RWPE1 (cell line): ENCODE results near the gene RERE.

ENCODE experiments used
- CTCF ChIA-PET: fragments of 350-600 bp; sonication (Branson Sonifier 250); formaldehyde crosslinking; extraction: SDS; loops from one replicate; lab custom pipeline; 2021; lab: Yijun Ruan, JAX
- POLR2A ChIA-PET: fragments of 400-600 bp; formaldehyde crosslinking; extraction: SDS; loops from one replicate; lab custom pipeline; 2020; ENCODE audit warnings: antibody characterized with exemption; ENCODE audit not compliant: low non-redundant PET; lab: Yijun Ruan, JAX
- DNase-seq: peaks from one replicate; pipeline ENCODE4 v3.0.0; 2012; ENCODE audit warnings: low spot score
- H3K27ac ChIP-seq: fragments of 450-650 bp; 2 replicates; pipeline ENCODE4 v1.5.1; 2017
- TF ChIP-seq, protein P1 (sequence below): fragments of 450-650 bp; conservative IDR thresholded peaks from 2 replicates; pipeline ENCODE4 v1.5.1; 2017; ENCODE audit warnings: low read depth, mild to moderate bottlenecking

RERE gene

DNA sequence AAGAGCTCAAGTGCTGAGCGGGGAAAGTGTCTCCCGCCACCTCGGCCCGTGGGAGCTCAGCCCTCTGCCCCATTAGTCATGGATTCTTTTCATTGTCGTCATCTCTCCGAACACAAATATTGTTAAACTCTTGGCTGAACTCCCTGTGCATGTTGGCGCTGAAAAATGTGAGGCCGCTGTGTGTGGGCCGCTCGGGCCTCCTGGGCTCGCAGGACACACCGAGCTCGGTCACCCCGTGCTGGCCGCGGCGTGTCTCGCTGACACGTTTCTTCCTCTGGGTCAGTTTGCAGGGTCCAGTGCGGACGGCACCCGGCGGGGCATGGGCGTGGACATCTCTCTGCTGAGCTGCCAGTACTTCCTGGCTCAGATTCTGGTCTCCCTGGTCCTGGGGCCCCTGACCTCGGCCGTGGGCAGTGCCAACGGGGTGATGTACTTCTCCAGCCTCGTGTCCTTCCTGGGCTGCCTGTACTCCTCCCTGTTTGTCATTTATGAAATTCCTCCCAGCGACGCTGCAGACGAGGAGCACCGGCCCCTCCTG is 473.9 kb downstream of the RERE start:
- ChIA-PET CTCF (interaction anchor here (0.6 to 1.4 kb wide), 6 partner anchors 14 to 369 kb away, joined by 3 to 5 read pairs (median 4); no protein-coding TSS in a partner anchor), POLR2A (interaction anchor here (1.0 kb wide), 1 partner anchor 384 kb away, joined by 3 read pairs; no protein-coding TSS in a partner anchor)
- peak overlapping the region; percentile 74 for H3K27ac ChIP-seq
- TF ChIP-seq, protein P1, sequence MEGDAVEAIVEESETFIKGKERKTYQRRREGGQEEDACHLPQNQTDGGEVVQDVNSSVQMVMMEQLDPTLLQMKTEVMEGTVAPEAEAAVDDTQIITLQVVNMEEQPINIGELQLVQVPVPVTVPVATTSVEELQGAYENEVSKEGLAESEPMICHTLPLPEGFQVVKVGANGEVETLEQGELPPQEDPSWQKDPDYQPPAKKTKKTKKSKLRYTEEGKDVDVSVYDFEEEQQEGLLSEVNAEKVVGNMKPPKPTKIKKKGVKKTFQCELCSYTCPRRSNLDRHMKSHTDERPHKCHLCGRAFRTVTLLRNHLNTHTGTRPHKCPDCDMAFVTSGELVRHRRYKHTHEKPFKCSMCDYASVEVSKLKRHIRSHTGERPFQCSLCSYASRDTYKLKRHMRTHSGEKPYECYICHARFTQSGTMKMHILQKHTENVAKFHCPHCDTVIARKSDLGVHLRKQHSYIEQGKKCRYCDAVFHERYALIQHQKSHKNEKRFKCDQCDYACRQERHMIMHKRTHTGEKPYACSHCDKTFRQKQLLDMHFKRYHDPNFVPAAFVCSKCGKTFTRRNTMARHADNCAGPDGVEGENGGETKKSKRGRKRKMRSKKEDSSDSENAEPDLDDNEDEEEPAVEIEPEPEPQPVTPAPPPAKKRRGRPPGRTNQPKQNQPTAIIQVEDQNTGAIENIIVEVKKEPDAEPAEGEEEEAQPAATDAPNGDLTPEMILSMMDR: no peak
- DNase-seq: peak; percentile 87

DNA sequence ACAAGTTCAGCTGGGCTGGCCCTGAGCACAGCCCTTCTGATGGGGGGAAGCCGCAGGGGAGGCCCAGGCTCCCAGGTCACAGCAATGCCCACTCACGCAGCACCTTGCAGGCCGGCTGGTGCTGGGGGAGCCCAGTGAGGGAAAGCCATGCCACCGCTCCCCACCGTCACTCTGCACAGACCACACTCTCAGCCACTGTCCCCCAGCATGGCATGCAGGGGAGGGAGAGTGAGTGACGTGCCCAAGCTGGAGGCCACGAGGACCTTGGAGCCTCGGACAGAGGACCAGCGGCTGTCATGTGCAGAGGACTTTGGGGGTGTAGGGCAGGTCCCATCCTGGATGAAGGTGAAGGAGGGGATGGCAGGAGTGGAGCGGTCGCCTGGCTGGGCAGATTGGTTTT is 474.4 kb downstream of the RERE start:
- TF ChIP-seq, protein P1: no peak
- H3K27ac ChIP-seq: peak overlapping the region; percentile 74
- CTCF ChIA-PET: interaction anchor here (0.6 to 1.4 kb wide), 5 partner anchors 14 to 367 kb away, joined by 3 to 7 read pairs (median 3); no protein-coding TSS in a partner anchor
- DNase-seq: no peak
- POLR2A ChIA-PET: interaction anchor here (1.0 kb wide), 1 partner anchor 384 kb away, joined by 3 read pairs; no protein-coding TSS in a partner anchor

DNA sequence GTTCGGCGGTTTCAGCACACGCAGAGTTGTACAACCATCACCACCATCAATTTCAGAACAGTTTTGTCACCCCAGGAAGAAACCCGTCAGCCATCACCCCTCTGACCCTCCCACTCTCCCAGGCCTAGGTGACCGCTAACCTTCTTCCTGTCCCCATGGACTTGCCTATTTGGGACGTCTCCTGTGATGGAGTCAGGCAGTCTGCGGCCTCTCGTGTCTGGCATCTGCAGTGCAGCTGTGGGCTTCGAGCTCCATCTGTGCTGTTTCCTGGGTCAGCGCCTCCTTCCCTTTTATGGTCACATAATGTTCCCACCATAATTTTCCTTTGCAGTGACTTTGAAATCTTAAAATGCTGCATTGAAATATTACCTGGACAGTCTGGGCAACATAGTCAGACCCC is 475.1 kb downstream of the RERE start:
- no peak for DNase-seq
- CTCF ChIA-PET: interaction anchor here (1.3 to 1.4 kb wide), 2 partner anchors 28 to 361 kb away, joined by 3 to 7 read pairs; no protein-coding TSS in a partner anchor
- POLR2A ChIA-PET: no interaction called here
- H3K27ac ChIP-seq: no peak overlapping the region
- TF ChIP-seq, protein P1: no peak

DNA sequence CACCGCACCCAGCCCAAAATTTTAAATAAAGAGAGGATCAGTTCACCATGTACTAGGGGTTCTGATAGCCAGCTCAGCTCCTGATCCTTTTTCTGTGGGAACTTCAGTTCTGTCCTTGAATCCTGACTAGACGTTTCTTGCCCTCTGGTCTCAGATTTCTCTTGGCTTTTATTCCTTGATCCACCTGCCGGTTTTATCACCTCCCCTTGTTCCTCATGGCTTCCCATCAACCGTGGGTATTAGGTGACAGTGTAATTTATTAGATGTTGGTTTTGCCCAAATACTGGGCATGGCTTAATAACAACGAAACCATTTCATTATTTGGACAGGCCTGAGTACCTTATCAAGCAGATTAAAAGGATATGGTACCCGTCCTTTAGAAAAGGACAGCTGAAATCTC is 477.0 kb downstream of the RERE start:
- DNase-seq: no peak
- CTCF ChIA-PET: interaction anchor here (0.5 kb wide), 1 partner anchor 72 kb away, joined by 3 read pairs; no protein-coding TSS in a partner anchor
- TF ChIP-seq, protein P1: no peak
- POLR2A ChIA-PET: interaction anchor here (0.7 kb wide), 1 partner anchor 9 kb away, joined by 4 read pairs; no protein-coding TSS in a partner anchor
- no peak overlapping the region for H3K27ac ChIP-seq

DNA sequence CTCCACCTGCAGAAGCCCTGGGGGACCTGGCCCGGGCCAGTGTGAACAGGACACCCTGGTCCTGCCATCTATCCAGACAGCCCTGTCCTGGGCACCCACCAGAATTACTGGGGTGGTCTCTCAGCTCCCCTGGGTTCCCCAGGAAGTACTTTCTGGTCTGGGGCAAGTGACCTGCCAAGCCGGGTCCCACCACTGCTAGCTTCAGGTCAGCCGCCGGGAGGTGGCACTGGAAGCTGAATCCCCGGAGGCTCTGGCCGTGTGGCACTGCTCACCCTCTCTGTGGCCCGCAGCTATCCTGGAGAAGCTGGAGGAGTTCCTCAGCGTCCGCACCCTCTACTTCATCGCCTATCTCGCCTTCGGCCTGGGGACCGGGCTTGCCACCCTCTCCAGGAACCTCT is 478.2 kb downstream of the RERE start:
- CTCF ChIA-PET: no interaction called here

DNA sequence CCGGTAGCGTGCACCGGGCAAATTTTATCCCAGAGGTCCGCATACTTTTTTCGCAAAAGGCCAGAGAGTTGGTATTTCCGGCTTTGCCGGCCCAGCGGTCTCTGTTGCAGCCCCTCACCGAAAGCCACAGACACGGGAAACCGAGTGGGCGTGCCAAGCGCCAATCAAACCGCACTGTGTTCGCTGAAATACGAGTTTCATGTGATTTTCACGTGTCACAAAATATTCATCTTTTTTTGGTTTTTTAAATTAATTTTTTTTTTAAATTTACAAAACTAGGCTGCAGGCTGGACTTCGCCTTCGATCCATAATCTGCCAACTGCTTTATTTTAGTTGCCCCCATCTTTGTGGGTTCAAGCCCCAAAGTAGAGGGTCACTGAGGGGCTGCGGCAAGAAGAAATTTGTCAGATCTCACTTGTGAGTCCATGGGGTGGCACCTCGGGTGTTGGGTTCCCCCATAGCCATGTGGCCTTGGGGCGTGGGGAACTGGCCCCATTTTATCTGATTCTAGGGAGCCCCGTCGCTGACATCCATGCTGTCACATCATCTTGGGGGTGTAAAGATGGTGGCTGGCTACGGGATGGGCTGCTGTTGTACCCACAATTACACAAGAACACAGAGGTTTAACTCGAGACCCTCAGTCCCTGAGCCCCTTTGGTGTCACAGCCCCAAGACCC is 478.8 kb downstream of the RERE start:
- TF ChIP-seq, protein P1: no peak
- ChIA-PET CTCF (no interaction called here), POLR2A (no interaction called here)
- DNase-seq: no peak
- H3K27ac ChIP-seq: no peak overlapping the region

More for the DNA sequence above, 478.2 kb downstream of the RERE start:
- POLR2A ChIA-PET: no interaction called here
- no peak for DNase-seq
- TF ChIP-seq, protein P1: no peak
- no peak overlapping the region for H3K27ac ChIP-seq
